H9 (cell line): ENCODE measurements around the gene TTC32. TPM values are rescaled to one million over a fixed set of nuclear protein-coding genes. Genes with fewer than 3 reads are reported as not detected.

Source experiments
- DNase-seq: peaks from one replicate; pipeline ENCODE4 v3.0.0-alpha.2; 2017
- H2AFZ ChIP-seq: one replicate; pipeline ENCODE4 v1.6.1; 2013; ENCODE audit warnings: mild to moderate bottlenecking, low read length, control low read depth, moderate library complexity
- H2AK5ac ChIP-seq: 2 replicates; pipeline ENCODE4 v1.6.1; 2013; ENCODE audit warnings: low read length, control low read depth, mixed read lengths; ENCODE audit not compliant: insufficient read length
- H2BK120ac ChIP-seq: one replicate; pipeline ENCODE4 v1.6.1; 2013; ENCODE audit warnings: low read depth, mild to moderate bottlenecking, low read length, control low read depth, inconsistent platforms; ENCODE audit not compliant: poor library complexity, severe bottlenecking
- H2BK12ac ChIP-seq: 2 replicates; pipeline ENCODE4 v1.6.1; 2013; ENCODE audit warnings: low read length, control low read depth, mixed read lengths, low read depth; ENCODE audit not compliant: insufficient read length
- H2BK15ac ChIP-seq: 2 replicates; pipeline ENCODE4 v1.6.1; 2013; ENCODE audit warnings: low read depth, low read length, control low read depth
- H2BK20ac ChIP-seq: one replicate; pipeline ENCODE4 v1.6.1; 2013; ENCODE audit warnings: low read depth, mild to moderate bottlenecking, low read length, control low read depth, inconsistent platforms; ENCODE audit not compliant: poor library complexity, severe bottlenecking
- H2BK5ac ChIP-seq: 2 replicates; pipeline ENCODE4 v1.6.1; 2013; ENCODE audit warnings: low read length, control low read depth, mixed read lengths; ENCODE audit not compliant: insufficient read length
- H3K14ac ChIP-seq: 2 replicates; pipeline ENCODE4 v1.6.1; 2013; ENCODE audit warnings: low read length, control low read depth; ENCODE audit not compliant: insufficient read depth
- H3K18ac ChIP-seq: 2 replicates; pipeline ENCODE4 v1.6.1; 2013; ENCODE audit warnings: low read depth, mild to moderate bottlenecking, mixed read lengths, low read length, control low read depth; ENCODE audit not compliant: insufficient read length
- H3K23ac ChIP-seq: 2 replicates; pipeline ENCODE4 v1.6.1; 2013; ENCODE audit warnings: low read length, control low read depth, mixed read lengths, low read depth; ENCODE audit not compliant: insufficient read length
- H3K23me2 ChIP-seq: 2 replicates; pipeline ENCODE4 v1.6.1; 2013; ENCODE audit warnings: low read depth, mild to moderate bottlenecking, mixed read lengths, low read length, control low read depth; ENCODE audit not compliant: insufficient read length, poor library complexity, severe bottlenecking
- H3K27ac ChIP-seq: 2 replicates; pipeline ENCODE4 v1.5.1; 2013; ENCODE audit warnings: low read length, control low read depth, mixed read lengths, low read depth; ENCODE audit not compliant: insufficient read length
- H3K27me3 ChIP-seq: 2 replicates; pipeline ENCODE4 v1.6.1; 2013; ENCODE audit warnings: low read length, control low read depth, inconsistent platforms; ENCODE audit not compliant: insufficient read depth
- H3K4ac ChIP-seq: 2 replicates; pipeline ENCODE4 v1.6.1; 2013; ENCODE audit warnings: low read depth, mild to moderate bottlenecking, control low read depth, inconsistent platforms, low read length, moderate library complexity
- H3K4me1 ChIP-seq: 2 replicates; pipeline ENCODE4 v1.6.1; 2013; ENCODE audit warnings: low read length, control low read depth, inconsistent platforms; ENCODE audit not compliant: insufficient read depth
- H3K4me2 ChIP-seq: 2 replicates; pipeline ENCODE4 v1.6.1; 2013; ENCODE audit warnings: low read length, control low read depth, mixed read lengths; ENCODE audit not compliant: insufficient read length, insufficient read depth
- H3K56ac ChIP-seq: 2 replicates; pipeline ENCODE4 v1.6.1; 2013; ENCODE audit warnings: low read depth, mild to moderate bottlenecking, mixed read lengths, low read length, control low read depth; ENCODE audit not compliant: insufficient read length
- H3K79me1 ChIP-seq: 2 replicates; pipeline ENCODE4 v1.6.1; 2013; ENCODE audit warnings: low read depth, mild to moderate bottlenecking, moderate library complexity, low read length, control low read depth, inconsistent platforms; ENCODE audit not compliant: insufficient read depth, poor library complexity, severe bottlenecking
- H3K79me2 ChIP-seq: 2 replicates; pipeline ENCODE4 v1.6.1; 2013; ENCODE audit warnings: low read length, control low read depth, inconsistent platforms; ENCODE audit not compliant: insufficient read depth
- H3K9ac ChIP-seq: 2 replicates; pipeline ENCODE4 v1.6.1; 2013; ENCODE audit warnings: low read length, control low read depth, mixed read lengths; ENCODE audit not compliant: insufficient read length; ENCODE audit errors: extremely low read depth
- H3K9me3 ChIP-seq: one replicate; pipeline ENCODE4 v1.6.1; 2013; ENCODE audit warnings: low read depth, low read length, inconsistent platforms; ENCODE audit not compliant: control insufficient read depth
- H3T11ph ChIP-seq: one replicate; pipeline ENCODE4 v1.6.1; 2013; ENCODE audit warnings: mild to moderate bottlenecking, low read length, control low read depth, inconsistent platforms
- H4K20me1 ChIP-seq: one replicate; pipeline ENCODE4 v1.6.1; 2013; ENCODE audit not compliant: control insufficient read depth, insufficient read length, insufficient read depth
- H4K5ac ChIP-seq: 2 replicates; pipeline ENCODE4 v1.6.1; 2013; ENCODE audit warnings: low read depth, mild to moderate bottlenecking, mixed read lengths, low read length, control low read depth; ENCODE audit not compliant: insufficient read length
- H4K8ac ChIP-seq: replicated peaks from 2 replicates; pipeline ENCODE4 v1.6.1; 2013; ENCODE audit warnings: low read length, control low read depth, mixed read lengths, low read depth; ENCODE audit not compliant: insufficient read length
- H4K91ac ChIP-seq: 2 replicates; pipeline ENCODE4 v1.6.1; 2013; ENCODE audit warnings: low read depth, mild to moderate bottlenecking, moderate library complexity, mixed read lengths, low read length, control low read depth; ENCODE audit not compliant: insufficient read length
- H3K27ac Mint-ChIP-seq, 3 experiments: 2 replicates in 2 of 3; 3 replicates in 1 of 3; pipeline ENCODE4 v1.8.0; 2020 to 2021; ENCODE audit warnings: mixed read lengths in 3 of 3, mild to moderate bottlenecking in 1 of 3, moderate library complexity in 1 of 3
- H3K27me3 Mint-ChIP-seq: 2 replicates; pipeline ENCODE4 v1.8.0; 2021; ENCODE audit warnings: low read depth, mild to moderate bottlenecking, moderate library complexity, mixed read lengths
- H3K36me3 Mint-ChIP-seq, 3 experiments: 2 replicates in 2 of 3; 3 replicates in 1 of 3; pipeline ENCODE4 v1.8.0; 2020 to 2021; ENCODE audit warnings: low read depth in 3 of 3, mixed read lengths in 3 of 3; ENCODE audit not compliant: insufficient read depth in 1 of 3
- H3K4me1 Mint-ChIP-seq, 2 experiments: 2 replicates each; pipeline ENCODE4 v1.8.0; 2020; ENCODE audit warnings: mixed read lengths in 2 of 2
- H3K4me3 Mint-ChIP-seq, 2 experiments: 2 replicates in 1 of 2; 3 replicates in 1 of 2; pipeline ENCODE4 v1.8.0; 2020 to 2021; ENCODE audit warnings: mild to moderate bottlenecking in 2 of 2, mixed read lengths in 2 of 2, moderate library complexity in 1 of 2
- H3K9me3 Mint-ChIP-seq, 2 experiments: 2 replicates in 1 of 2; 3 replicates in 1 of 2; pipeline ENCODE4 v1.8.0; 2020; ENCODE audit warnings: mild to moderate bottlenecking in 2 of 2, mixed read lengths in 2 of 2, moderate library complexity in 1 of 2
- WGBS: extraction: QIAGEN DNeasy Blood & Tissue Kit; methylation state at CpG from one replicate; pipeline ENCODE4 v1.1.7; 2013; ENCODE audit warnings: missing lambda C conversion rate, low lambda C conversion rate, mixed read lengths; ENCODE audit not compliant: insufficient read length; ENCODE audit errors: extremely low coverage; 5-methylcytosine and 5-hydroxymethylcytosine counted together
- total RNA-seq: library from RNA; stranded (reverse); gene quantifications from 2 replicates; pipeline ENCODE4 v1.2.1, GENCODE V29; 2021
- TF ChIP-seq, protein P1 (sequence below): fragments of 200-600 bp; sonication (generic); conservative IDR thresholded peaks from 3 replicates; pipeline ENCODE4 v1.8.0; 2021; ENCODE audit warnings: antibody characterized with exemption, mild to moderate bottlenecking

TTC32 gene
- total RNA-seq, 1 experiment from 2014 or later = 8.9 TPM

DNA sequence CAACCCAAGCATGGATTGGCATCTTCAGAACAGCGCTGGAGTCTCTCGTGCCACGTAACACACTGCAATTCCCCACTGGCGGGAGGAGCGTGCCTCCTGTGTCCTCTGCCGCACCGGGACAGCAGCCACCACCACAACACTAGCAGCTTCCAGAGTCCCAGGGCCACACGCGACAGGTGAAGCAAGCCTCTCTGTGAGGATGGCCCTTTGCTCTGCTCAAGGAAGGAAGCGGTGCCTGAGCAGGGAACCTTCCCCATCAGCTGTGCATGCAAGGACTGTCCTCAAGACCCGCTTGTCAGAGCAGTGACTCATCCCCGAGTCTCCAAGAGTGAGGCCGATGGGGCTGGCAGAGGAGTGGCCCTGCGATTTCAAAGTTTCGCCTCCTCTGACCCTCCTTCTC, 44.0 kb downstream of the TTC32 start:
- Histone ChIP-seq H3K14ac (peak overlapping the region; percentile 1; the same call in 1 of the 2 replicates), H2BK12ac (no peak overlapping the region), H2BK20ac (no peak overlapping the region), H3K18ac (no peak overlapping the region), H2BK15ac (no peak overlapping the region), H3T11ph (no peak overlapping the region), H3K4me1 (no peaks in the 10 kb centered on the region), H4K20me1 (no peaks in the 10 kb centered on the region), H3K23me2 (no peaks in the 10 kb centered on the region), H3K4me2 (no peak overlapping the region), H3K9me3 (no peaks in the 10 kb centered on the region), H3K27me3 (no peaks in the 10 kb centered on the region), H3K56ac (no peak overlapping the region), H3K23ac (no peak overlapping the region), H3K9ac (no peak overlapping the region), H4K8ac (no peak overlapping the region), H3K27ac (no peak overlapping the region), H2BK5ac (no peak overlapping the region), H3K79me1 (no peaks in the 10 kb centered on the region), H4K91ac (no peak overlapping the region), H2BK120ac (no peak overlapping the region), H4K5ac (no peak overlapping the region), H2AK5ac (no peak overlapping the region), H2AFZ (no peak overlapping the region), H3K79me2 (no peaks in the 10 kb centered on the region), H3K4ac (no peak overlapping the region)
- TF ChIP-seq, protein P1, sequence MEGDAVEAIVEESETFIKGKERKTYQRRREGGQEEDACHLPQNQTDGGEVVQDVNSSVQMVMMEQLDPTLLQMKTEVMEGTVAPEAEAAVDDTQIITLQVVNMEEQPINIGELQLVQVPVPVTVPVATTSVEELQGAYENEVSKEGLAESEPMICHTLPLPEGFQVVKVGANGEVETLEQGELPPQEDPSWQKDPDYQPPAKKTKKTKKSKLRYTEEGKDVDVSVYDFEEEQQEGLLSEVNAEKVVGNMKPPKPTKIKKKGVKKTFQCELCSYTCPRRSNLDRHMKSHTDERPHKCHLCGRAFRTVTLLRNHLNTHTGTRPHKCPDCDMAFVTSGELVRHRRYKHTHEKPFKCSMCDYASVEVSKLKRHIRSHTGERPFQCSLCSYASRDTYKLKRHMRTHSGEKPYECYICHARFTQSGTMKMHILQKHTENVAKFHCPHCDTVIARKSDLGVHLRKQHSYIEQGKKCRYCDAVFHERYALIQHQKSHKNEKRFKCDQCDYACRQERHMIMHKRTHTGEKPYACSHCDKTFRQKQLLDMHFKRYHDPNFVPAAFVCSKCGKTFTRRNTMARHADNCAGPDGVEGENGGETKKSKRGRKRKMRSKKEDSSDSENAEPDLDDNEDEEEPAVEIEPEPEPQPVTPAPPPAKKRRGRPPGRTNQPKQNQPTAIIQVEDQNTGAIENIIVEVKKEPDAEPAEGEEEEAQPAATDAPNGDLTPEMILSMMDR = no peak
- Mint-ChIP-seq H3K9me3 (no peaks in the 10 kb centered on the region), H3K36me3 (no peaks in the 10 kb centered on the region), H3K4me3 (no peak overlapping the region), H3K27ac (no peak overlapping the region; a peak in 1 of 7 replicates), H3K27me3 (peaks cover 10% of the 10 kb centered on the region), H3K4me1 (peaks cover under 1% of the 10 kb centered on the region in 2 experiments; a peak in 2 of 4 replicates)
- no CpG with 5 or more reads among the region's 15 CpGs for WGBS
- DNase-seq = no peak
